HepG2 (cell line): ENCODE results near the gene ABCA3. TPM values are rescaled to one million over a fixed set of nuclear protein-coding genes. Genes with fewer than 3 reads are reported as not detected.
A peak's percentile ranks its signal among the peaks of the same experiment; 100 is the strongest.

Experiments
- ATAD3A ChIP-seq: sonication (generic); formaldehyde crosslinking; IDR thresholded peaks from 2 replicates; pipeline ENCODE4 v1.4.0; 2020; ENCODE audit warnings: missing genetic modification reagents
- BHLHE40 ChIP-seq: IDR thresholded peaks from 2 replicates; pipeline ENCODE4 v1.6.1; 2011; ENCODE audit warnings: low read length, improper control_type of control experiment
- CC2D1A ChIP-seq: sonication (generic); formaldehyde crosslinking; IDR thresholded peaks from 2 replicates; pipeline ENCODE4 v1.8.1; 2023; ENCODE audit warnings: mild to moderate bottlenecking, missing genetic modification reagents
- CENPBD1 ChIP-seq: sonication (generic); formaldehyde crosslinking; IDR thresholded peaks from 2 replicates; pipeline ENCODE4 v1.8.0; 2022; ENCODE audit warnings: missing genetic modification reagents, low read depth, mild to moderate bottlenecking, borderline replicate concordance
- CHCHD3 ChIP-seq: sonication (generic); formaldehyde crosslinking; IDR thresholded peaks from 2 replicates; pipeline ENCODE4 v1.8.0; 2022; ENCODE audit warnings: mild to moderate bottlenecking, missing genetic modification reagents, moderate library complexity
- CTCF ChIP-seq: sonication (generic); formaldehyde crosslinking; IDR thresholded peaks from 2 replicates; pipeline ENCODE4 v1.5.0; 2020; ENCODE audit warnings: mild to moderate bottlenecking, missing genetic modification reagents, moderate library complexity
- GATA4 ChIP-seq: sonication (generic); IDR thresholded peaks from 2 replicates; pipeline ENCODE4 v1.6.1; 2016; ENCODE audit warnings: antibody characterized with exemption, low read depth, borderline replicate concordance
- NR3C1 ChIP-seq: sonication (generic); formaldehyde crosslinking; IDR thresholded peaks from 2 replicates; pipeline ENCODE4 v1.4.0; 2020; ENCODE audit warnings: missing genetic modification reagents
- RFXANK ChIP-seq: IDR thresholded peaks from 2 replicates; pipeline ENCODE4 v1.6.1; 2016
- SIX4 ChIP-seq: sonication (generic); formaldehyde crosslinking; IDR thresholded peaks from 2 replicates; pipeline ENCODE4 v1.4.0; 2020; ENCODE audit warnings: missing genetic modification reagents
- SMC3 ChIP-seq: IDR thresholded peaks from 2 replicates; pipeline ENCODE4 v1.6.1; 2011; ENCODE audit warnings: low read length, improper control_type of control experiment
- SMYD3 ChIP-seq: sonication (generic); formaldehyde crosslinking; IDR thresholded peaks from 2 replicates; pipeline ENCODE4 v1.8.1; 2023; ENCODE audit warnings: mild to moderate bottlenecking, missing genetic modification reagents
- ZEB1 ChIP-seq: IDR thresholded peaks from 2 replicates; pipeline ENCODE4 v1.6.1; 2012; ENCODE audit warnings: mild to moderate bottlenecking, low read depth, inconsistent platforms; ENCODE audit not compliant: insufficient replicate concordance
- ZNF546 ChIP-seq: sonication (generic); formaldehyde crosslinking; conservative IDR thresholded peaks from 2 replicates; pipeline ENCODE4 v1.8.1; 2023; ENCODE audit warnings: mild to moderate bottlenecking, missing genetic modification reagents
- ZNF550 ChIP-seq: sonication (generic); formaldehyde crosslinking; IDR thresholded peaks from 2 replicates; pipeline ENCODE4 v1.4.0; 2020; ENCODE audit warnings: mild to moderate bottlenecking, missing genetic modification reagents, borderline replicate concordance
- ZNF660 ChIP-seq: sonication (generic); formaldehyde crosslinking; IDR thresholded peaks from 2 replicates; pipeline ENCODE4 v1.5.1; 2020; ENCODE audit warnings: mild to moderate bottlenecking, low read depth, missing genetic modification reagents, borderline replicate concordance
- ZNF776 ChIP-seq: sonication (generic); formaldehyde crosslinking; IDR thresholded peaks from 2 replicates; pipeline ENCODE4 v1.4.0; 2020; ENCODE audit warnings: mild to moderate bottlenecking, missing genetic modification reagents
- ZNF788 ChIP-seq: sonication (generic); formaldehyde crosslinking; IDR thresholded peaks from 2 replicates; pipeline ENCODE4 v1.5.0; 2020; ENCODE audit warnings: mild to moderate bottlenecking, missing genetic modification reagents, borderline replicate concordance
- polyA plus RNA-seq, 8 experiments: library from polyadenylated mRNA; depleted of rRNA in 3 of 8; stranded (reverse) in 7 of 8; unstranded in 1 of 8; fragments of >200 nt; fragmentation: Illumina TruSeq in 4 of 8; extraction: Trizol in 4 of 8; gene quantifications; 2 replicates each; pipeline versions ENCODE4 v1.2.1 to v1.2.3, GENCODE V29; 2011 to 2016; ENCODE audit warnings: low read depth in 4 of 8, missing spikeins in 1 of 8, mixed read lengths in 1 of 8; ENCODE audit not compliant: insufficient read depth in 1 of 8
- total RNA-seq, 5 experiments: library from RNA; depleted of rRNA; stranded (reverse); fragments of >200 nt; fragmentation: Illumina TruSeq; extraction: Trizol; gene quantifications; 2 replicates each; pipeline ENCODE4 v1.2.3, GENCODE V29; 2016; ENCODE audit warnings: low read depth in 1 of 5
- TF ChIP-seq, protein P1 (sequence below): sonication (generic); formaldehyde crosslinking; IDR thresholded peaks from 2 replicates; pipeline ENCODE4 v1.4.0; 2020; ENCODE audit warnings: mild to moderate bottlenecking, missing genetic modification reagents
- TF ChIP-seq, protein P2 (sequence below): sonication (generic); formaldehyde crosslinking; IDR thresholded peaks from 2 replicates; pipeline ENCODE4 v1.9.0; 2021; ENCODE audit warnings: missing genetic modification reagents, borderline replicate concordance

Gene ABCA3
- total and polyA plus RNA-seq, 2 of the 13 experiments (the other 11 are each of a cell fraction or from before 2014, with no cell fraction given) = 0.60 to 1.5 TPM

GRCh38 chr16:2267913-2268666, 72.4 kb downstream of the ABCA3 start, which contains the start of gene RNPS1 (continued):
- no peak for TF ChIP-seq CC2D1A (CRISPR knock-in tag)
- TF ChIP-seq ZNF788 (CRISPR knock-in tag) = peak; percentile 65; the same call in 1 of the 2 replicates
- TF ChIP-seq RFXANK (CRISPR knock-in tag) = 0 out of 2 replicates have a peak, but pooled peaks have one; percentile 47
- TF ChIP-seq ZNF546 (CRISPR knock-in tag) = peak; percentile 87; the same call in 1 of the 2 replicates
- peak; percentile 80 for TF ChIP-seq ZNF776 (CRISPR knock-in tag)
- 0 out of 2 replicates have a peak, but pooled peaks have one; percentile 28 for TF ChIP-seq ATAD3A (CRISPR knock-in tag)
- TF ChIP-seq CHCHD3 (CRISPR knock-in tag) = peak; percentile 44
- TF ChIP-seq BHLHE40 = no peak
- no peak for TF ChIP-seq SIX4 (CRISPR knock-in tag)
- TF ChIP-seq, protein P1, sequence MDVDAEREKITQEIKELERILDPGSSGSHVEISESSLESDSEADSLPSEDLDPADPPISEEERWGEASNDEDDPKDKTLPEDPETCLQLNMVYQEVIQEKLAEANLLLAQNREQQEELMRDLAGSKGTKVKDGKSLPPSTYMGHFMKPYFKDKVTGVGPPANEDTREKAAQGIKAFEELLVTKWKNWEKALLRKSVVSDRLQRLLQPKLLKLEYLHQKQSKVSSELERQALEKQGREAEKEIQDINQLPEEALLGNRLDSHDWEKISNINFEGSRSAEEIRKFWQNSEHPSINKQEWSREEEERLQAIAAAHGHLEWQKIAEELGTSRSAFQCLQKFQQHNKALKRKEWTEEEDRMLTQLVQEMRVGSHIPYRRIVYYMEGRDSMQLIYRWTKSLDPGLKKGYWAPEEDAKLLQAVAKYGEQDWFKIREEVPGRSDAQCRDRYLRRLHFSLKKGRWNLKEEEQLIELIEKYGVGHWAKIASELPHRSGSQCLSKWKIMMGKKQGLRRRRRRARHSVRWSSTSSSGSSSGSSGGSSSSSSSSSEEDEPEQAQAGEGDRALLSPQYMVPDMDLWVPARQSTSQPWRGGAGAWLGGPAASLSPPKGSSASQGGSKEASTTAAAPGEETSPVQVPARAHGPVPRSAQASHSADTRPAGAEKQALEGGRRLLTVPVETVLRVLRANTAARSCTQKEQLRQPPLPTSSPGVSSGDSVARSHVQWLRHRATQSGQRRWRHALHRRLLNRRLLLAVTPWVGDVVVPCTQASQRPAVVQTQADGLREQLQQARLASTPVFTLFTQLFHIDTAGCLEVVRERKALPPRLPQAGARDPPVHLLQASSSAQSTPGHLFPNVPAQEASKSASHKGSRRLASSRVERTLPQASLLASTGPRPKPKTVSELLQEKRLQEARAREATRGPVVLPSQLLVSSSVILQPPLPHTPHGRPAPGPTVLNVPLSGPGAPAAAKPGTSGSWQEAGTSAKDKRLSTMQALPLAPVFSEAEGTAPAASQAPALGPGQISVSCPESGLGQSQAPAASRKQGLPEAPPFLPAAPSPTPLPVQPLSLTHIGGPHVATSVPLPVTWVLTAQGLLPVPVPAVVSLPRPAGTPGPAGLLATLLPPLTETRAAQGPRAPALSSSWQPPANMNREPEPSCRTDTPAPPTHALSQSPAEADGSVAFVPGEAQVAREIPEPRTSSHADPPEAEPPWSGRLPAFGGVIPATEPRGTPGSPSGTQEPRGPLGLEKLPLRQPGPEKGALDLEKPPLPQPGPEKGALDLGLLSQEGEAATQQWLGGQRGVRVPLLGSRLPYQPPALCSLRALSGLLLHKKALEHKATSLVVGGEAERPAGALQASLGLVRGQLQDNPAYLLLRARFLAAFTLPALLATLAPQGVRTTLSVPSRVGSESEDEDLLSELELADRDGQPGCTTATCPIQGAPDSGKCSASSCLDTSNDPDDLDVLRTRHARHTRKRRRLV = peak; percentile 76; the same call in 1 of the 2 replicates
- no peak for TF ChIP-seq SMC3
- TF ChIP-seq ZNF660 (CRISPR knock-in tag) = no peak
- no peak for TF ChIP-seq NR3C1 (CRISPR knock-in tag)
- 0 out of 2 replicates have a peak, but pooled peaks have one; percentile 71 for TF ChIP-seq CENPBD1 (CRISPR knock-in tag)
- 0 out of 2 replicates have a peak, but pooled peaks have one; percentile 51 for TF ChIP-seq SMYD3
- TF ChIP-seq ZNF550 (CRISPR knock-in tag) = 0 out of 2 replicates have a peak, but pooled peaks have one; percentile 90
- TF ChIP-seq GATA4 = peak; percentile 17; the same call in 1 of the 2 replicates
- peak; percentile 28; the same call in 1 of the 2 replicates for TF ChIP-seq CTCF
- peak; percentile 75 for TF ChIP-seq ZEB1
- TF ChIP-seq, protein P2, sequence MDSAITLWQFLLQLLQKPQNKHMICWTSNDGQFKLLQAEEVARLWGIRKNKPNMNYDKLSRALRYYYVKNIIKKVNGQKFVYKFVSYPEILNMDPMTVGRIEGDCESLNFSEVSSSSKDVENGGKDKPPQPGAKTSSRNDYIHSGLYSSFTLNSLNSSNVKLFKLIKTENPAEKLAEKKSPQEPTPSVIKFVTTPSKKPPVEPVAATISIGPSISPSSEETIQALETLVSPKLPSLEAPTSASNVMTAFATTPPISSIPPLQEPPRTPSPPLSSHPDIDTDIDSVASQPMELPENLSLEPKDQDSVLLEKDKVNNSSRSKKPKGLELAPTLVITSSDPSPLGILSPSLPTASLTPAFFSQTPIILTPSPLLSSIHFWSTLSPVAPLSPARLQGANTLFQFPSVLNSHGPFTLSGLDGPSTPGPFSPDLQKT (CRISPR knock-in tag) = 0 out of 2 replicates have a peak, but pooled peaks have one; percentile 32
